K562 (cell line): ENCODE data around the gene CDC42EP3. TPM values are rescaled to one million over a fixed set of nuclear protein-coding genes. Genes with fewer than 3 reads are reported as not detected.

ENCODE experiments used
- ATAC-seq: fragments of 200-7000 bp; cut with Tn5 transposase; 3 replicates; pipeline ENCODE4 v1.9.1; 2020; ENCODE audit warnings: moderate library complexity
- BruUV-seq: library from RNA; stranded (reverse); fragments of 400-500 nt; replicated peaks from 2 replicates; lab custom pipeline; 2021; lab: Mats Ljungman, UMichigan
- CTCF ChIA-PET: fragments of 300-600 bp; formaldehyde crosslinking; extraction: SDS; loops from one replicate; lab custom pipeline; 2021; ENCODE audit warnings: low intra/inter-chr PET ratio; lab: Yijun Ruan, JAX
- POLR2A ChIA-PET: fragments of 300-600, 350-650 bp; sonication (Branson Sonifier 250); formaldehyde crosslinking; extraction: SDS; loops from one replicate; lab custom pipeline; 2021; ENCODE audit warnings: antibody characterized with exemption, inconsistent platforms; lab: Yijun Ruan, JAX
- DNase-seq, 4 experiments: peaks; one replicate each; pipeline versions ENCODE4 v3.0.0 to v3.0.0-alpha.2; 2011 to 2018; ENCODE audit warnings: low spot score in 3 of 4, mixed read lengths in 3 of 4; ENCODE audit errors: extremely low read depth in 1 of 4
- FAIRE-seq: peaks from 2 replicates; lab custom pipeline; 2011; peaks lifted over from hg19 to GRCh38; lab: Jason Lieb, UNC
- H2AFZ ChIP-seq: 2 replicates; pipeline ENCODE4 v1.6.0; 2011; ENCODE audit warnings: low read depth, low read length, control low read depth, inconsistent platforms
- H3K27ac ChIP-seq: fragments of 200-600 bp; 3 replicates; pipeline ENCODE4 v1.8.0; 2011; ENCODE audit warnings: low read depth, mild to moderate bottlenecking, control low read depth, inconsistent platforms, low read length, moderate library complexity, mixed read lengths; ENCODE audit errors: extremely low read depth
- H3K27me3 ChIP-seq, 2 experiments: fragments of 300-600 bp in 1 of 2; 2 replicates in 1 of 2; 3 replicates in 1 of 2; pipeline versions ENCODE4 v1.6.0 to v1.8.0; 2011; ENCODE audit warnings: inconsistent platforms in 2 of 2, low read length in 2 of 2, mild to moderate bottlenecking in 1 of 2, mixed read lengths in 1 of 2, moderate library complexity in 1 of 2; ENCODE audit not compliant: control insufficient read depth in 2 of 2, insufficient read depth in 2 of 2
- H3K36me3 ChIP-seq: fragments of 300-600 bp; 3 replicates; pipeline ENCODE4 v1.8.0; 2011; ENCODE audit warnings: mild to moderate bottlenecking, low read length, inconsistent platforms; ENCODE audit not compliant: control insufficient read depth, insufficient read depth
- H3K4me1 ChIP-seq, 2 experiments: fragments of 200-600 bp in 1 of 2; replicated peaks in 1 of 2; 2 replicates in 1 of 2; 3 replicates in 1 of 2; pipeline versions ENCODE4 v1.5.1 to v1.8.0; 2011; ENCODE audit warnings: inconsistent platforms in 2 of 2, low read length in 2 of 2, mild to moderate bottlenecking in 1 of 2, mixed read lengths in 1 of 2, moderate library complexity in 1 of 2; ENCODE audit not compliant: control insufficient read depth in 2 of 2, insufficient read depth in 2 of 2
- H3K4me2 ChIP-seq: 2 replicates; pipeline ENCODE4 v1.6.1; 2011; ENCODE audit warnings: low read length, control low read depth, inconsistent platforms, mixed read lengths; ENCODE audit not compliant: insufficient read depth
- H3K4me3 ChIP-seq: fragments of 200-600 bp; sonication (generic), shearing (Covaris generic); 2 replicates; pipeline ENCODE4 v1.5.1; 2016; ENCODE audit warnings: control low read depth, inconsistent platforms
- H3K79me2 ChIP-seq: fragments of 200-600 bp; 3 replicates; pipeline ENCODE4 v1.8.0; 2011; ENCODE audit warnings: low read length, inconsistent platforms; ENCODE audit not compliant: control insufficient read depth, insufficient read depth
- H3K9ac ChIP-seq, 2 experiments: 2 replicates each; pipeline versions ENCODE4 v1.6.0 to v1.6.1; 2011; ENCODE audit warnings: low read depth in 2 of 2, low read length in 2 of 2, control low read depth in 1 of 2, inconsistent platforms in 1 of 2, mild to moderate bottlenecking in 1 of 2, mixed read lengths in 1 of 2; ENCODE audit not compliant: insufficient read depth in 1 of 2
- H3K9me1 ChIP-seq: one replicate; pipeline ENCODE4 v1.6.0; 2011; ENCODE audit warnings: inconsistent platforms, mild to moderate bottlenecking, low read length, moderate library complexity; ENCODE audit not compliant: control insufficient read depth, insufficient read depth
- H3K9me3 ChIP-seq: replicated peaks from 2 replicates; pipeline ENCODE4 v1.5.1; 2011; ENCODE audit warnings: low read depth, low read length, inconsistent platforms; ENCODE audit not compliant: control insufficient read depth, insufficient read depth
- H4K20me1 ChIP-seq: replicated peaks from 2 replicates; pipeline ENCODE4 v1.6.1; 2011; ENCODE audit warnings: low read length, inconsistent platforms, mixed read lengths; ENCODE audit not compliant: control insufficient read depth, insufficient read depth
- CCNT2 ChIP-seq: IDR thresholded peaks from 2 replicates; pipeline ENCODE4 v1.6.1; 2011; ENCODE audit warnings: borderline replicate concordance, low read depth, mild to moderate bottlenecking, moderate library complexity, mixed read lengths, low read length; ENCODE audit not compliant: insufficient read length; ENCODE audit errors: extremely low read depth
- CREB3 ChIP-seq: fragments of 450-650 bp; conservative IDR thresholded peaks from 2 replicates; pipeline ENCODE4 v1.6.1; 2016; ENCODE audit warnings: missing genetic modification characterization, low read depth, mild to moderate bottlenecking, missing compliant biosample characterization, moderate library complexity
- ELF1 ChIP-seq: fragments of 200-800 bp; sonication (Bioruptor generic); IDR thresholded peaks from 2 replicates; pipeline ENCODE4 v1.6.1; 2016; ENCODE audit warnings: missing genetic modification characterization, missing compliant biosample characterization
- OTX1 ChIP-seq: fragments of 450-650 bp; formaldehyde crosslinking; IDR thresholded peaks from 2 replicates; pipeline ENCODE4 v1.4.0; 2022; ENCODE audit warnings: mild to moderate bottlenecking
- POLR2AphosphoS2 ChIP-seq: IDR thresholded peaks from 2 replicates; pipeline ENCODE4 v1.6.1; 2012; ENCODE audit warnings: low read length, improper control_type of control experiment
- RAD21 ChIP-seq, 2 experiments: fragments of 250-450 bp in 1 of 2; fragments of 450-650 bp in 1 of 2; sonication (Bioruptor Pico) in 1 of 2; formaldehyde crosslinking in 1 of 2; IDR thresholded peaks in 1 of 2; conservative IDR thresholded peaks in 1 of 2; 2 replicates each; pipeline versions ENCODE4 v1.4.0 to v1.8.0; 2020 to 2022; ENCODE audit warnings: mild to moderate bottlenecking in 2 of 2, moderate library complexity in 1 of 2
- SMAD3 ChIP-seq: fragments of 450-650 bp; formaldehyde crosslinking; conservative IDR thresholded peaks from 2 replicates; pipeline ENCODE4 v1.4.0; 2020; ENCODE audit warnings: mild to moderate bottlenecking
- ZNF140 ChIP-seq: fragments of 250-450 bp; sonication (Bioruptor Pico); IDR thresholded peaks from 2 replicates; pipeline ENCODE4 v1.8.0; 2021; ENCODE audit warnings: moderate library complexity, mild to moderate bottlenecking, inconsistent platforms
- ZNF76 ChIP-seq: fragments of 250-450 bp; sonication (Bioruptor Pico); IDR thresholded peaks from 2 replicates; pipeline ENCODE4 v1.4.0; 2020; ENCODE audit warnings: mild to moderate bottlenecking, moderate library complexity, borderline replicate concordance
- WGBS: fragments of 100-300 bp; shearing (Covaris generic); methylation state at CpG from one replicate; pipeline ENCODE4 v1.1.6; 2016; ENCODE audit warnings: low coverage, mixed read lengths; ENCODE audit not compliant: insufficient coverage; ENCODE audit errors: missing lambda C conversion rate; 5-methylcytosine and 5-hydroxymethylcytosine counted together
- in situ Hi-C: fragments of 300-500 bp; cut with MboI; formaldehyde crosslinking; loops from 4 replicates; pipeline ENCODE4 v1.15.0; 2018; ENCODE audit warnings: inconsistent platforms, mixed read lengths
- intact Hi-C: fragments of 100-400 bp; cut with micrococcal nuclease; formaldehyde crosslinking; loops from 2 replicates; pipeline ENCODE4 v1.14.2; 2022
- polyA plus RNA-seq, 8 experiments: library from polyadenylated mRNA; depleted of rRNA in 4 of 8; stranded (reverse) in 5 of 8; unstranded in 3 of 8; fragments of >200 nt; fragmentation: Nextera tagmentation in 2 of 8; fragmentation: Illumina TruSeq in 1 of 8; extraction: Ambion mirVana in 2 of 8; extraction: Trizol in 1 of 8; gene quantifications; 2 replicates each; pipeline versions ENCODE4 v1.2.1 to v1.2.3, GENCODE V29; 2011 to 2014; ENCODE audit warnings: inconsistent platforms in 1 of 8, missing spikeins in 1 of 8
- total RNA-seq, 7 experiments: library from RNA; depleted of rRNA in 6 of 7; stranded (reverse); fragments of >200 nt in 6 of 7; fragmentation: Illumina TruSeq in 2 of 7; extraction: Trizol in 2 of 7; gene quantifications; 2 replicates each; pipeline versions ENCODE4 v1.2.1 to v1.2.3, GENCODE V29; 2011 to 2021; ENCODE audit warnings: low replicate concordance in 1 of 7

CDC42EP3 gene
- total and polyA plus RNA-seq, 9 of the 15 experiments (the other 6 are each of a cell fraction or from before 2014, with no cell fraction given) = 0.72 to 6.4 (median 2.0) TPM

- H3K4me1 ChIP-seq = peaks cover 0 to 14% of the 10 kb centered on the region in 2 experiments; a peak in 3 of 5 replicates
- no peak for FAIRE-seq
- WGBS = 40% methylated on average over 8 of the region's 8 CpGs
- no peaks in the 10 kb centered on the region for H3K79me2 ChIP-seq
- intact Hi-C loops = no loop called here
- no peak for ATAC-seq
- H3K9me3 ChIP-seq = no peaks in the 10 kb centered on the region
- CTCF ChIA-PET = no interaction called here
- no peak overlapping the region for H3K4me2 ChIP-seq
- no peak overlapping the region for H3K4me3 ChIP-seq
- no peak overlapping the region for H3K9ac ChIP-seq
- 0 out of 5 replicates have a peak, but pooled peaks cover 0 to 4% of the 10 kb centered on the region in 2 experiments for H3K27me3 ChIP-seq
- H4K20me1 ChIP-seq = no peaks in the 10 kb centered on the region
- TF ChIP-seq ZNF76 (CRISPR knock-in tag) (no peak), SMAD3 (CRISPR knock-in tag) (no peak), CCNT2 (no peak), ZNF140 (no peak), POLR2AphosphoS2 (no peak), CREB3 (tag) (no peak), OTX1 (CRISPR knock-in tag) (no peak), RAD21 (CRISPR knock-in tag; conservative IDR thresholded peaks at IDR 0.05 in 1 of 2, IDR thresholded peaks at IDR 0.05 in 1 of 2) (no peak), ELF1 (tag) (no peak)
- no peak overlapping the region for H3K27ac ChIP-seq
- BruUV-seq = no TSS peak
- POLR2A ChIA-PET = interaction anchor here (0.7 to 1.2 kb wide), 3 partner anchors 8 to 107 kb away, joined by 3 to 5 read pairs (median 3); no protein-coding TSS in a partner anchor
- in situ Hi-C loops = no loop called here
- no peaks in the 10 kb centered on the region for H3K9me1 ChIP-seq
- no peak overlapping the region for H2AFZ ChIP-seq
- no peak for DNase-seq
- H3K36me3 ChIP-seq = no peaks in the 10 kb centered on the region
Observed at GRCh38 chr2:37654419-37654818, 17.0 kb downstream of the CDC42EP3 start.
